COLO829 (cell line): ENCODE measurements around the gene HOXA6.

Source experiments
- DNase-seq: peaks from one replicate; pipeline ENCODE4 v3.0.0; 2012; ENCODE audit warnings: low spot score

Gene HOXA6

GRCh38 chr7:27122077-27122910, 25.3 kb downstream of the HOXA6 start:
- no peak for DNase-seq

- DNase-seq, result no peak
Observed at GRCh38 chr7:27121684-27122076, 25.9 kb downstream of the HOXA6 start.

DNA sequence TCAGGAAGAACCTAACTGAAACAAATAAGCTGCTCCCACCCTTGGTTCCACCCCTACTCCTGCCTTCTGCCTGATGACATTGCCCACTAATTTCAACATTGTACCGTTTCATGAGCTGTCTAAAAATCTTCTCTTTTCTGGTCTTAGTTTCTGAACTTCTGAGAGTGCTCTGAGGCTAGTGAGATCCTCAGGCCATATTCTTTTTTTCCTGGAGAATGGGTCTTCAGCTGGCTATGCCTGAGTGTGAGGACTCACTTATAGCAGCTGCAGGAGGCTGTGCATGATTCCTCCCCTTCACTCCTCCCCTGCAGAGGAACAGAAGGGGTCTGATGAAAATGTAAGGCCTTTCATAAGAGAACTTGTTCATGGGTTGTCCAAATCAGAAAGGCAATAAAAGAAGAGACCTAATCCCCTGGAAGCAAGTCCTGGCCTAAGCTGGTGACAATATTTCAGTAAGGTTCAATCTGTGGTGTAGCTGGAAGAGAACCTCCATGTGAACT, 28.1 kb downstream of the HOXA6 start:
- no peak for DNase-seq

GRCh38 chr7:27118580-27118979, 29.0 kb downstream of the HOXA6 start:
- DNase-seq, result no peak

DNA sequence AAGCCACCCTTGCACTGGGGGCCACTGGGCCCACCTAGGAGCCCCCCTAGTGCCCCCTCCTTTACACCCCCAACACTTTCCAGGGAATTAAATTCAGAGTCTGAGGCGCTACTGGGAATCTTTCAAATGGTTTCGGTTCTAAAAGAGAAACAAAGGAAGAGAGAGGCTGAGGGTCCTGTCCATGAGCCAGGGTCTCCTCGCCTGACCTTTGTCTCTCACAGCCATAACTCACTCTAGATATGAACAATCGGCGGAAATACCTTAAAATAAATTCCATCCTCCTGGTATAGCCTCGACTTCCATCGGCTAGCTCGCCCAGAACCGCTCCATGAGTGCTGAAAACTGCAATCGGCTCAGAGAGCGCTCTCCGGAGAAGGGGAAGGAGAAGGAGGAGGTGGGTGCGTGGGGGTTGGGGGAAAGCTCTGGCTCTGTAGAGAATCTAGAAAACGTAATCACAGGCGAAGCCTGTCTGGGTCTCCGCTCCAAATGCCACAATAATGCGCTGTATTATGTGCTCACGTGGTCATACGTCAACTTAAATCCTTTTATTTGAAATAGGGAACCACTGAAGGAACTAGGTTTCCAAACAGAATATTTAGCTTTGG, 29.6 kb downstream of the HOXA6 start:
- no peak for DNase-seq

DNA sequence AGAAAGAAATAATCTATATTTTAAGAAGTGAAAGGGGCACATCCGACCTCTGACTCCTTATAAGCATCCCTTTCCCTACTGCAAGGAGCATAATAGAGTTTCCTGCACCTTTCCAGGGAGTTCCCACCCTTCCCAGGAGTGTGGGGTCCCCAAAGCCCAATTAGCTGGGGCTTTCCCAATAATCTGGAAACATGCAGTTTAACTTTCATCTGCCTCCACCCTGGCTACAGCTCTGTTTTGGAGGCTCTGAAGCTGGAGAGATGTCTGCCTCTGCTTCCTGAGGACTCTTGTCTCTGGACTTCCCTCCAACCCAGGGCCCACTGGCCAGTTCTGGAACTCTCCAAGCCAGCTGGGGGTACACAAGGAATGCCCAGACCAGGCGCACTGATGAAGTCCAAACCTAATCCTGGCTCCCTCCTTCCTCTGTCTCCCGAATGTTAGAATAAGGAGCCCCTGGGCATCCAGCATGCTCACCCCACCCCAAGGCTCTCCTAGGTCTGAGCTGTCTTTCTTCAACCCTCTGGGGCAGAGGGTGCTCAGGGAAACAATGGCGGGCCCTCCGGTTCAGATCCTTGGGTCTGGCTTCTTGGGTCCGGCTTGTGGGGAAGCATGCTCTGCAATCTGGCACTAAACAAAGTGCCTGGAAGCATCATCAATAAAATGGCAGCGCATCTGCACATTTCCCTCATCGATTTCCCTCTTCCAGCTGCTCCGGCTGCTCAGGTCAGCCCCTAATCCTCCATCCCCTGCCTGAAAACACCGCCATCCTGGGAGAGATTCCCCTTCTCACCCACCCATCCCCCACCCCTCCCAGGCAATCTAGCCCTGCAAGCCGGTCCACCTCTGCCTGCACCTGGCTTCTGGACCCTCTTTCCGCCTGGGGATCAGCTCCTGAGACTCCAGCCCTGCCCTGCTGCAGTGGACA, 30.4 kb downstream of the HOXA6 start:
- DNase-seq, result no peak

DNA sequence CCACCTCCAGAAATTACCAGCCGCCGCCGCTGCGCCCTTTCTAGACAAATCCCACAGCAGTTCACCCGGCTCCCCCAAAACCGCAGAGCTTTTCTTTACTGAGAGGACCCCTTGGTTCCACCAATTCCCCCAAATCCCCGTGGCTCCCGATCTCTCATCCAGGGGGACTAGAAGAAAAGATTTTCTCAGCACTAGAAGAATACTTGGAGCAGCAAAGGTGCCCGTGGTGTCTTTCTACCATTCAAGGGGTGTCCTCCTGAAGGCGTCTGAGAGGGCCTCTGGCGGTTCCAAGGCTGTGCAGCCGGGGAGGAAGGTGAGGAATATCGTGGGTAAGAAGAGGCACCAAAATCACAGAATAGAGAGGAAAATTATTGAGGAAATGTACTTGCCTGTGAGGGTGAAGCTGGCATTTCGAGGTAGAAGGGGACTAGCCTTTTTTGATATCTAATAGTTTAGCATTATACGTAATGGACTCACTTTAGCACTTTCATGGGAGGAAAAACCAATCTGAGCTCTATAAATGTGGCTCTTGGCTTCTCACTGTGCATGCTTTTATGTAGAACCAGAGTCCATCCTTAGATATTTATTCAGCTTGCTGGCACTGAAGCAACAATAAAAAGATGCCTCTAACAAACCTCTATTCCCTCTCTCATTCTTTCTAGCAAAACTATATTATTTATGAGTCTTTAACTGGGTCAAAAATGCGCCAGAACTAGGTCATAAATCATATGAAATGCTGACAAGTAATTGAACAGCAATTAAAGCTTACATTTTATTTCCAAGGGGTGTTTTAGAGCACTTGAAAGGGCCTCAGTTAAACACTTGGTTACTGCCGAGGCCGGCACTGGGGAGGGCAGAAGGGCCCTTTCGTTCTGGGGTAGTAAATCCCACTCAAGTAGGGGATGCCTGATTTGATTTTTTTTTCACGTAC, 31.3 kb downstream of the HOXA6 start:
- no peak for DNase-seq

- DNase-seq, result no peak
Observed at GRCh38 chr7:27115221-27116026, 32.1 kb downstream of the HOXA6 start.

DNA sequence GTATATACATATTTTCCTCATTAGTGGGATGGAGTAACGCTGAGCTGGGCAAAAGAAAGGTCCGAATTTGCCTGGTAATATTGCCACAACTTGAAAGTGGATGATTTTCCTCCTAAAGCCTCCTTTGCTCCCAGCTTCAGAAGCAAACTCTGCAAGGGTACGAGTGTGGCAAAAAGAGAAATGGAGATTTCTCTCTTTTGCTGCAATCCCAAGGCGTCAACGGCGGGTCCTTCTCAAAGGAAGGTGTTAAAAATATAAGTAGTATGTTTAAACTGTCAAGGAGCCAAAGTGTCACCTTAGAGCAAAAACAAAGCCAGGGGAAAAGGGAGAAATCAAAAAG, 32.7 kb downstream of the HOXA6 start:
- no peak for DNase-seq

- DNase-seq, result no peak
Observed at GRCh38 chr7:27113991-27114769, 33.4 kb downstream of the HOXA6 start.

GRCh38 chr7:27112955-27113949, 34.3 kb downstream of the HOXA6 start:
- DNase-seq, result peak; percentile 90

GRCh38 chr7:27112361-27112760, 35.2 kb downstream of the HOXA6 start:
- no peak for DNase-seq

- DNase-seq, result no peak
Observed at GRCh38 chr7:27111751-27112277, 35.8 kb downstream of the HOXA6 start.

- DNase-seq, result no peak
Observed at GRCh38 chr7:27111042-27111750, 36.4 kb downstream of the HOXA6 start.

DNA sequence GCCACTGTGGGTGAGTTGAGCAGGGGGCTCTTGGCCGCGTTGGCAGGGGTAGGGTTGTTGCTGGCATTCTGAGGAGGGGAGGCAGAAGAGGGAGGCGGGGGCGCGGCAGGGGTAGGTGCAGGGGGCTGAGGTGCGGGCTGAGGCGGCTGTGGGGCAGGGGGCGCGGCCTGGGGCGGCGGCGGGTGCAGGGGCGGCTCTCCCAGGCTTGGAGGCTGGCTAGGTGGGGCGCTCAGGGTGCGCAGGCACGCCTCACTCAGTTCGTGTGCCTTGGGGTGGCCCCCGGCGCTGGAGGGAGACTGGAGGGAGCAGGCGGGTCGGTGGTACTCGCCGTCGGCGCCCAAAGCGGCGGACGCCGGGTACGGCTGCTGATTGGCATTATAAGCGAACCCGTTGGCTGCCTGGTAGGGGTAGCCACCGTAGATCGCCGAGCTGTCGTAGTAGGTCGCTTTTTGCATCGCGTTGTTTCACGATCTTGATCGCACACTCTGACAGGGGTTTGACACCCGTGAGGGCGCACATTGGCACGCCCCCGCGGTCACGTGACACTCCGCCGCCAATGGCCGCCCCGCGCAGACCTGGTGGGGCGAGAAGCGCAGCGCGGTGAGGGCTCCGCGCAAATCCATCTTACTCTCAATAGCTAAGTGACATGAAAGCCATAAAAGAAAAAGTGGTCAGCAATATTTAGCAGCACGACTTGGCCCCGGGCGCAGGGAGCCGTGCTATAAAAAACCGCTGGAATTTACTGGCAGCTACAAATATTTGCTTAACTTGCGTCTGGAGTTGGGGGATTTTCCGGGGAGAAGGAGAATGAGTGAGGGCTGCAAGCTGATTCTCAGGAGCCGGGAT, 37.2 kb downstream of the HOXA6 start:
- no peak for DNase-seq

GRCh38 chr7:27109466-27110185, 37.9 kb downstream of the HOXA6 start:
- DNase-seq, result no peak
